ENCODE data around the gene CFAP43.

The CFAP43 gene

DNA sequence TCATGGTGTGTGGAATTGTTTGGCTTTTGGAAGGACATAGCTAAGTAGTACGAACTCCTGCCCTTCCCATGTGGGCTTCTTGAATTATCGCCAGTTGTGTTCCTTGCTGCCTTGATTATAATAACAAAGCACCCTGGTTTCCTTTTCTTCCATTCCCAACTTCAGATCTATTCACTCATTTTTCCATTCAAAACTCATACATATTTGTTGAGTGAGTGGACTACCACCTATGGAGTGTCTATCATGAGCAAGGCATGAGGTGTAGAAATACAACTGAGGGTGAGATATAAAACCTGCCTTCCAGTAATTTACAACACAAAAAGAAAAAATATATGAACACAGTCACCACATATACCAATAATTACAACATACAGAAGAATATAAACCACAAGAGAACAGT lies 141.6 kb downstream of the CFAP43 start:
- DNase-seq: no peak

DNA sequence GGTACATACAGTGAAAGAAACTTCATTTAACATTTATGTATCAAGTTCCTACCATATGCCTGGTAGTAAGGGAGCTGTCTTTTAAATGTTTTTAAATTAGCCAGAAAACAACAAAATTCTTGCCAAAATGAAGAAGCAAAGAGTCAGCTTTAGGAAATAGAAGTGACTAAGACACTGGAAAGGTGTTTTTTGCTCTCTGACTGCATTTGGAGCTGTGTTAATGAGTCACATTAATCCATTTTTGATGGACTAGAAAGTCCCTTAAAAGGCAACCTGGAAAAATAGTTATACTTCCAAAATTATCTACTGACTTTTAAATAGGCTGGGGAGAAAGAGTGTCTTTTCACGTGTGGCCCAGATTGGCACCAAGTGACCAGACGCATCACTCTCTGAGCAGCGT lies 142.5 kb downstream of the CFAP43 start:
- DNase-seq: no peak

DNA sequence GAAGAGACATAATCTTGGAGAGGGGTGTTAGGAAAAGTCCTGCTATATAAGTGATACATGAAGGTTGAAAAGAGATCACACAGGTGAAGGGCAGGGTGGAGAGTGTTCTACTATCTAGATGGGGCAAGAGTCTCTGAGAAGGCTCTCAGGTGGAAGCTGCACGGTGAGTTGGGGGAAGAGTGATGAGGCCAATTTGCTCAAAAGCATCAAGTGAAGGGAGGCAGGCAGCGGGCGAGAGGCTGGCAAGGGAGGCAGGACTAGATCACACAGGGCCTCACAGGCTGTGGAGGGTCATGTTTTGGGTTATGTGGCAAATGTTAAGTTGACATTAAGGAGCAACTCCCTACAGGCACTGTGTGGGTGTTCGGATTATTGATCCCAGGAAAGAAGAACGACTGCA lies 143.9 kb downstream of the CFAP43 start:
- no peak for DNase-seq

DNA sequence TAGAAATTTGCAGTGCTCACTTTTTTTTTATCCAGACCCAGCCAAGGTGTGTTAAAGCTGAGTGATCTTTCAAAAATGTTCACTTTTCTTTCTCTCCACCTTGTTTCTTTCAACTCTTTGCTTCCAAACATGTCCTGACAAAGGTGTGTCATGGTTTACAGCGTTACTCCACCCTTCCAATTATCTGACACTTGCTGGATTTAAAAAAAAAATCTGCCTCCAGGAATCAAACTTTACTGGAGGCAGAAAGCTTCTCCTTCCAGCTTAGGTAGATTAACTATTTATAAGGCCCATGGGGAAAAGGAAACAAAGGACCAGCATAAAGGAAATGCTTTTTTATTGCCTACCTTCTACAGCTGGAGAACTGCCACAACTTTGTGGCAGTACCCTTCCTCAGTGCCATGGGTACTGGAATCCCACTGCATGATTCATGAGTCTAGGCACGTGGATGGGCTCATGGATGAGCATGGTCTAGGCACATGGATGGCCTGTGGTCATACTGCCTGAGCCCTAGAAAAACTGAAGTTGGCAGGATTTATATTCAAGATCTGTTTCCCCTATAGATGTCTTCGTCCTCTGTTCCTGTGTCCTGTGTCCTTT lies 146.3 kb downstream of the CFAP43 start, which contains the start of gene COL17A1:
Gene COL17A1 (minus strand): TSS at position 80 of the 600 bp plus-strand sequence. CDS start 5,207 bp downstream, outside the sequence.
- no peak for DNase-seq

DNA sequence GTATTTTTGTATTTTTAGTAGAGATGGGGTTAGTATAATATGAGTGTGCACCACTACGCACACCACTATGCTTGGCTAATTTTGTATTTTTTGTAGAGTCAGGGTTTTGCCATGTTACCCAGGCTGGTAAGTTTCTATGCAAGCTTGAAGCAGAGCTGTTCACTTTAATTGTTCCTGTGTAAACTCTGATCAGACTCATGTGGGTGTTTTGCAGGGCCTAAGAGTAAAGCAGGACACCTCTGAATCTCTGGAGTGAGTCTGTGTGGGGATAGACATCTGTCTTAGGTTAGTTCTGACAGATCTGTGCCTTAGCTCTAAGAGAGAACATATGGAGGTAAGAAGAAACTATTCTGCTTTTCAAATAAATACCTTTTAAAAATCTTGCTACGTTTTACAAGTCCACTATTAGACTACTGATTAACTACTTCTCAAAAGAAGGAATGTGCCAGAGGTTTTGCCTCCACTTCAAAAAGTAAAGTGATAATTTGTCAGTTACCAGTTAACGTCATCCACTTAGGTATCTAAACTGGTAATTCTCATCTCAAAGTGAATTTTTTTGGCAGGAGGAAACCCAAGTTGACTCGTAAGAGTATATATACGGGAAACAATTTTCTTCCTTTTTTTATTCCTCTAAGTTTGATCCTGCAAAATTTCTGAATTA lies 147.6 kb downstream of the CFAP43 start:
- DNase-seq: no peak

DNA sequence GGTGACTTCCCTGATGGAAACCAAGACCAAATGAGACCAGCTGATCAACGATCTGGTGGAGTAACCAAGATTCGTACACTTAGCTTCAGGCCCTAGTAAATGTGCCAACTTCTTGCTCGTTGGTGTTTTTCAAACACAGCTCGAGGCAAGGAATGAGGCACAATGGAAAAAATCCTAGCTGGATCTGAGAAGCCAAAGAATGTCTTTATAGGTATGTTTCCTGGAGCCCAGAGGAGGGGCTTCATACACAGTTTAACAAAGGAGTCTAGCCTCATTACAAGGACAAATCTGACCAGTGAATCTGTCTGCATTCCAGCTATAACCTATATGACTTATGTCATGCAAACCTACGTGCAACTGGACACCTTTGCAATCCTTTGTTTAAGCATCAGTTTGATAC lies 150.2 kb downstream of the CFAP43 start:
- no peak for DNase-seq

DNA sequence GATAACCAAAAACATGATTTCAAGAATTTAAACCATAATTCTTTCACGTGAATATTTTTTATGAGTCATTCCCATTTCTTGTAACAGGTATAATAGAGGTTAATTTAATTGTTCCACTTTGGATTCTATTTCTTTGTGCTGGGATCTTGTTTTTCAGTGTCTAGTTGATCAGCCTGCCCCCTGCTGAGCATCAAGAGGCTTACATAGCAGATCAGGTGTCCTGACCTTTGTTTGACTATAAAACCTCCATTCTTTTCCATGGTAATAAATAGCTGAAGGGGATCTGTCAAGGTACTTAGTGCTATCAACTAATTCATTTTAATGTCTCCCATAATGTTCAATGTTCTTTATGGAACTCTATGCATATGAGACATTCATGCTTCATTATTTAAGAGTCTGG lies 151.4 kb downstream of the CFAP43 start:
- no peak for DNase-seq
